DLD1 (cell line): ENCODE results near the gene DISP2.

ENCODE experiments used
- in situ Hi-C: cut with HindIII; loops from 2 replicates; pipeline ENCODE4 v1.10.0; 2017; ENCODE audit warnings: low sequenced_read_pairs

DISP2 gene

GRCh38 chr15:40357723-40358470 is at the start of gene DISP2:
DISP2 (plus strand) TSS chr15:40358219; CDS start chr15:40358322, 103 bp downstream.
- in situ Hi-C loops, result no loop called here

DNA sequence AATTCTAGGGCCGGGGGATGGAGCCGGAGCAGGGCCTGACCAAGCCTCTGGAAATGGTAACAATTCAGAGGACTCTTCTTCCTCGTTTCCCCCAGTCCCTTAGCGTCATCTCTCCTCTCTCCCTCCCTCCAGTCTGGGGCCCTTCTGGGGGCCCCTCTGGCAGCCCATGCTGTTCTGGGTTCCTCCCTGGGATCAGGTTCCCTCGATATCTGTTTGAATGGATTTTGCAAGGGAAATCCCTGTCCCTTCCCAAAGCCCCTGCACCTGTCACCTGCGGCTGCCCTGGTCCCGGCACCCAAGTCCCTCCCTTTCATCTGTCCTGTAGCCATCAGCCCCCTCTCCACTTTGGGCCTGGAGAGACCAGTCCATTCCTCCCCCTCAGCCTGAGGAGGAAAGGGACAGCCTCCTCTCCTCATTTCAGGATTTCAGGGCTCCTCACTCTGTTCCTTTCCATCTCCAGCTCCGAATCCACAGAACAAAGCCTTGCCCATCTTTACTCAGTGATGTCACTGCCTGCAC is 48.6 kb upstream of the DISP2 start:
- in situ Hi-C loops, result no loop called here

DNA sequence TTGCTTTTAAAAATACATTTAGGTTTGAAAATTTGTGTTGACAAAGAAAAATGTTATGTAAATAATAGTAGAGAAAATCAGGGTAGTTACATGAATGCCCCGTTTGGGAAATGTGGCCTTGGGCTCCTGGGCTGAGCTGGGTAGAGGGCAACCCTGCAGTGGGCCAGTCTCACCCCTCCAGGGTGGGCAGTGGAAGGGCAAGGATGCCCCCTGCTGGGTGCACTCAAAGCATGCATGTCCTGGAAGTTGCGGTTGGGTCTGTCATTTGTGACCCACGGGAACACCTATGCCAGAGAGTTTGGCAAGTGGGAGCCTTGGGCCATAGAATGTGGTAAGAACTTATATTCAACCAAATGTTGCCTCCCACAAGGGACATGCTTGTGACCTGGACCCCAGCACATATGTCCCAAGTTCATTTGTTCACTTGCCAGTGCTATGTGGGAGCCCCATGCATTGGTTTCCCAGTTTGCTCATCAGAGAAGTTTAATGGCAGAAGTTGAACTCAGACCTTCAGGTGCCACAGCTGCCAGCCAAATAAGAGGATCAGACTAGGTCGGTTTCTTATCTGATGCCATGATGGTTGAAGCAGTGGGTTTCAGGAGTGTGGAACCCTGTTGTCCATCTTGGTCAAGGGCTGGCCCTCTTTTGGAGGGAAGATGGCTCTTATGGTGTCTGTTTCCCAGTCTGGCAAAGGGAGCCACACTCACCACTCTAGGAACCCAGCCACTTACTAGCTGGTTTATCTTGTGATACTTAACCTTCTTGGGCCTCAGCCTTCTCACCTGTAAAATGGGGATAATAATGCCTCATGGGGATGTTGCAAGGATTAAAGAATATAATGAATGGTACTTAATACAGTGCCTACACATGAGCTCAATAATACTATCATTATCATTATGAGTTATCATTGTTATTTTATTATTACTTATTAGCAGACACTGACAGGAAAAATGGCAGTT is 47.7 kb upstream of the DISP2 start:
- in situ Hi-C loops, result no loop called here

GRCh38 chr15:40310993-40311392 is 47.0 kb upstream of the DISP2 start:
- in situ Hi-C loops, result no loop called here

- in situ Hi-C loops, result no loop called here
Observed at GRCh38 chr15:40312370-40313158, 45.5 kb upstream of the DISP2 start.

- in situ Hi-C loops, result no loop called here
Observed at GRCh38 chr15:40313531-40314398, 44.3 kb upstream of the DISP2 start.

- in situ Hi-C loops, result no loop called here
Observed at GRCh38 chr15:40314723-40315276, 43.2 kb upstream of the DISP2 start.

- in situ Hi-C loops, result no loop called here
Observed at GRCh38 chr15:40316931-40317330, 41.1 kb upstream of the DISP2 start.

DNA sequence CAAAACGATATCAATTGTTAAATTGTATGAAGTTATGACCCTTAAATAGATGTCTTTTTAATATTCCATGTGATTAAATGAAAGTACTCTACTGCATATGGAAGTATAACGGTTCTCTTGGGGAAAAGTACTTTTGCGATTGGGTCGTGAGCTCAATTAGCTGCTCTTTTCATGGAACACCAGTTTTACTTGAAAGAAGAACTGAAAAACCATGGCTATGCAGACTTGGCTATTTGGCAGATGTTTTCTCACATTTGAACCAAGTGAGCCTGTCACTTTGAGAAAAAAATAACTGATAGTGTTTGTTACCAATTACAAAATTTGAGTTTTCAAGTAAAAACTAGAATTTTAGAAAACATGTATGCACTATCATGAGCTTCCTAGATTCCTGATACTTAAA is 40.4 kb upstream of the DISP2 start:
- in situ Hi-C loops, result no loop called here

- in situ Hi-C loops, result no loop called here
Observed at GRCh38 chr15:40320409-40320808, 37.6 kb upstream of the DISP2 start.

DNA sequence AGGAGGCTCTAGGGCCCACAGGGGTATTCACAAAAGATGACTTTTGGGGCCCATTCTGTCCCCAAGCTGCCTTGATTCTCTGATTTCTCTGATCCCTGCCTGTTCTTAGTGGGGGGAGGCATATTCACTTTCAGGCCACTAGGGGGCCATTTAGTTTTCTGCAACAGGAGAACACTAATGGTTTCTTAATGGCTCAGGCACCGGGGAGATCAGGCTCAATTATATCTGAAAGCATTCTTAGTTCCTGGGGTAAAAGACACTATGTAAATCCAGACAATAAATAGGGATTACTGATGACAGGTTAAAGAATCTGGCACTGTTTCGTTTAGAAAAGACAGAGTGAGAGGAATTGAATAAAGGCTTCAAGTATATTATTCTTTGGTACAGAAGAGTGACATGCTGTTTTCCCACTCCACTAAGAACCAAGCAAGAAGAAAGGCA is 37.1 kb upstream of the DISP2 start:
- in situ Hi-C loops, result no loop called here

DNA sequence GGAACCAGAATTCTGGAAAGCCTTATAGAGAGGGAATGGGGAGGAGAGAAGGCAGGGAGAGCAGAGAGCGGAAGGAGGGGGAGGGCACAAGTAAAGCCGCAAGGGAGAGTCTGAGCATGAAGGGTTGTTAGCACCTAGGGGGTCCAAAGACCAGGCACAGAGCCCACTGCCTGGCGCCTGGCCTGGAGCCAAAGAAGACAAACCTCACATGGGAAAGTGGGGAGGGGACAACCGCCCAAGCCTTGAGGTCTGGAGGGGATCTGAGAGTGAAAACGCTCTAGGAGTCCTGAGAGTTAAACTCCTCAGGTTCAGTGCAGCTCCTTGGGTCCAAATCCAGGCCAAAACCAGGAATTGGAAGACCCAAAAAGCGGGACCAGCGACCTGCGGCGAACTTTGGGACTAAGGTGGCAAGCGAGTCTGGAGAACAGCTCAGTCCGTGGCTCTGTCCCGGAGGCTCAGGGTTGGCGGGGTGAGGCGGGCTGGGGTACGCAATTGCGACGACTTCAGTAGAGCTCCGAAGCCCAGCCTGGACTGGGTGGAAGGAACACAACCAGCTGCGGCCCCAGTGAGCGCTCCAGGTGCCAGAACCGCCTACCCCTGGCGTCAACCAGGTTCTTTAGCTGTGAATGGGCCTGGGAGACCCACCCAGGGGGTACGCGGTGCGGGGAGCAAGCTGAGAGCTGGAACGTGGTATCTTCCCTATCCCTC is 35.3 kb upstream of the DISP2 start:
- in situ Hi-C loops, result no loop called here

DNA sequence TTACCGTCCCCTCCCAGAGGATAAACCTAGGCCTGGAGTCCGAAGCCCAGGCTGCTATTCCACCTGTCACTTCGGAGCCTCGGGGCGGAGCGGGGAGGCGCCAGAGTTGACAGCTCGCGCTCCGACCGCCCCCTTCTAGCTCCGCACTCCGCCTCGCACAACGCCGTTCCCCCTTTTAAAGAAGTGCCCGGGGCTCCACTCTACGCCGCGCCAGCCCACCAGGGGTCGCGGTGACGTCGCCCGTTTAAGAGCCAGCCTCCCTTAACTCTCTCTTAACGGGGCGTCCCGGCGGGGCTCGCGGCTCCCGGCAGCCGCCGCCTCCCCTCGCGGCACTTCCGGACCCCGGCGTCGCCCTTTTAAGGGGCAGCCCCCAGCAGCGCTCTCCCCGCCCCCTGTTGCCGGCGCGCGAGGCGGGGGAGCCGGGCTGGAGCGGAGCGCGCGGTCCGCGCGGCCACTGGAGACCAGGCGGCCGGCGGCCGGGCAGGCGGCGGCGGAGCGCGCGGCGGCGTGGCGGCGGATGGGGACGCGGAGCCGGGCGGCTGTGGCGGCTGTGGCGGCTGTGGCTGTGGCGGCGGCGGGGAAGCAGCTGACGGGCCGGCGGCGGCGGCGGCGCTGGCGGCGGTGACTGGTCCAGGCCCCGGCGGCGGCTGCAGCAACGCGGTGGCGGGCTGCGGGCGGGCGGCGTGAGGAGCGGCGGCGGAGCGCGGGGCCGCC is 34.6 kb upstream of the DISP2 start, which contains the start of gene INAFM2:
INAFM2 (plus strand) TSS at position 454 of the 714 bp plus-strand sequence. CDS start 364 bp downstream, outside the sequence.
- in situ Hi-C loops, result no loop called here

GRCh38 chr15:40323953-40324937 is 33.8 kb upstream of the DISP2 start:
- in situ Hi-C loops, result no loop called here

GRCh38 chr15:40325188-40325587 is 32.8 kb upstream of the DISP2 start:
- in situ Hi-C loops, result no loop called here

- in situ Hi-C loops, result no loop called here
Observed at GRCh38 chr15:40325700-40326099, 32.3 kb upstream of the DISP2 start.

DNA sequence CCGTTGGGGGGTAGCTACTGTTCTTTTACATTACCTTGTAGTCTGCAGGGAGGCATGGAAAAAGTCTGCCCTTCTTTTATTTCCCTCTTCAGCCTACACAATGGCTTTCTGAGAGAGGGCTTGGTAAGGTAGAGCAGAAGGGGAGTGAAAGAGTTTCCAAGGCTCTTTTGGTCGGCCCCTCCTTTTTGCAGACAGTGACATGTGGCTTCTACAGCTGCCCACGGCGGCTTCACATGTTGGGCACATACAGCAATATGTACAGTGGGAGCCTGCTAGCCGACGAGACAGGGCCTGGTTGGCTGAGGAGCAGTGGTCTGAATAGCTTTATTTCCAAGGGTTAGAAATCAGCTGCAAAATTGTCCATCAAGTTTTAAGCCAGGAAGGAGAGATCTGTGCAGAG is 30.6 kb upstream of the DISP2 start:
- in situ Hi-C loops, result no loop called here
